Posterior vena cava (tissue), 2 donors: ENCODE results near the gene ZMYM2. TPM values are rescaled to one million over a fixed set of nuclear protein-coding genes. Genes with fewer than 3 reads are reported as not detected.

Source experiments
- DNase-seq: peaks from one replicate; pipeline ENCODE4 v3.0.0-alpha.2; 2020; ENCODE audit warnings: low spot score
- intact Hi-C, 2 donors: fragments of 100-400 bp; cut with DNase I; formaldehyde crosslinking; loops; one replicate each; pipeline versions ENCODE4 v1.14.1 to v1.14.2; 2022 to 2023
- total RNA-seq, 2 donors: library from RNA; stranded (reverse); fragmentation: NEBNext Ultra II Directional; extraction: Animal tissue kit (Norgen Biotek cat#: 25700); gene quantifications; one replicate each; pipeline ENCODE4 v1.2.1, GENCODE V29; 2021
- donor health status: DM: yes; HTN: yes; CAD: no.
- donor health status: DM: yes; HTN: yes; CAD: no.

Gene ZMYM2
- total RNA-seq, 2 donors from 2014 or later, result 67.8 to 75.4 TPM

- intact Hi-C loops, result loop anchor here in 1 of 2 donors (10.0 kb wide), 1 partner anchor 84 kb away; the partner anchor contains the start of gene GJA3
- no peak for DNase-seq
These were observed 122.0 kb downstream of the ZMYM2 start for GRCh38 chr13:20080377-20081164.

- no peak for DNase-seq
- intact Hi-C loops, result loop anchor here in 1 of 2 donors (10.0 kb wide), 1 partner anchor 74 kb away; the partner anchor contains the start of gene GJA3
These were observed 131.8 kb downstream of the ZMYM2 start for GRCh38 chr13:20090349-20090748.

- intact Hi-C loops, result loop anchor here in 1 of 2 donors (10.0 kb wide), 1 partner anchor 71 kb away; the partner anchor contains the start of gene GJA3
- no peak for DNase-seq
These were observed 135.4 kb downstream of the ZMYM2 start for GRCh38 chr13:20093951-20094350.

- DNase-seq, result no peak
- intact Hi-C loops, result loop anchor here in 1 of 2 donors (10.0 kb wide), 1 partner anchor 65 kb away; the partner anchor contains the start of gene GJA3
These were observed 140.8 kb downstream of the ZMYM2 start for GRCh38 chr13:20099319-20099718.

- intact Hi-C loops, result no loop called here
- DNase-seq, result no peak
These were observed 143.2 kb downstream of the ZMYM2 start for GRCh38 chr13:20101467-20102316.

GRCh38 chr13:20102525-20103180 is 144.1 kb downstream of the ZMYM2 start:
- no peak for DNase-seq
- intact Hi-C loops, result no loop called here

- no peak for DNase-seq
- intact Hi-C loops, result no loop called here
These were observed 146.7 kb downstream of the ZMYM2 start for GRCh38 chr13:20105161-20105689.

- intact Hi-C loops, result no loop called here
- DNase-seq, result no peak
These were observed 148.2 kb downstream of the ZMYM2 start for GRCh38 chr13:20106742-20107141.

- intact Hi-C loops, result no loop called here
- DNase-seq, result no peak
These were observed 150.5 kb downstream of the ZMYM2 start for GRCh38 chr13:20109037-20109436.

- intact Hi-C loops, result no loop called here
- no peak for DNase-seq
These were observed 155.6 kb downstream of the ZMYM2 start for GRCh38 chr13:20114066-20114610.

- no peak for DNase-seq
- intact Hi-C loops, result no loop called here
These were observed 157.7 kb downstream of the ZMYM2 start for GRCh38 chr13:20116213-20116612.

- DNase-seq, result peak; percentile 84
- intact Hi-C loops, result no loop called here
These were observed 160.0 kb downstream of the ZMYM2 start for GRCh38 chr13:20118268-20119140.

- intact Hi-C loops, result no loop called here
- DNase-seq, result no peak
These were observed 161.4 kb downstream of the ZMYM2 start for GRCh38 chr13:20119960-20120359.

GRCh38 chr13:20121159-20121525 is 162.6 kb downstream of the ZMYM2 start:
- DNase-seq, result no peak
- intact Hi-C loops, result no loop called here

- intact Hi-C loops, result no loop called here
- DNase-seq, result no peak
These were observed 165.8 kb downstream of the ZMYM2 start for GRCh38 chr13:20124303-20124702.

GRCh38 chr13:20125129-20125782 is 166.7 kb downstream of the ZMYM2 start:
- intact Hi-C loops, result no loop called here
- peak; percentile 48 for DNase-seq

GRCh38 chr13:20125783-20126165 is 167.2 kb downstream of the ZMYM2 start:
- DNase-seq, result no peak
- intact Hi-C loops, result no loop called here
